HG02970 (cell line): ENCODE measurements around the gene PDZRN3.

Source experiments
- ATAC-seq: cut with Tn5 transposase; IDR thresholded peaks from one replicate; pipeline ENCODE4 v1.9.1; 2021; ENCODE audit warnings: mild to moderate bottlenecking, moderate library complexity, moderate number of reproducible peaks; ENCODE audit not compliant: unreplicated experiment, low FRiP score

PDZRN3 gene

DNA sequence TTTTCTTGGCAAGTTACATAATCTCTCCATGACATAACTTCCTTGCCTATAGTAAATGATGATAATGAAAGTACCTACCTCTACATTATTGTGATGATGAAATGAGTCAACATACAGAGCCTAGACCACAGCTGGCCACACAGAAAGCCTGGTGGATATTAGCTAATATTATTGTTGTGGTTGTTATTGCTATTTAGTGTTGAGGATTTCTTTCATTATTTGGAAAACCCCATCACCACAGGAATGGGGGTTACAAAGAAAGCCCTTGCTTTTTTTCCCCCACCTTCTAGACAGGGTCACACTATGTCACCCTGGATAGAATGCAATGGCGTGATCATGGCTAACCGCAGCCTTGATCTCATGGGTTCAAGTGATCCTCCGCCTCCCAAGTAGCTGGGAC is 125.0 kb downstream of the PDZRN3 start:
- no peak for ATAC-seq

DNA sequence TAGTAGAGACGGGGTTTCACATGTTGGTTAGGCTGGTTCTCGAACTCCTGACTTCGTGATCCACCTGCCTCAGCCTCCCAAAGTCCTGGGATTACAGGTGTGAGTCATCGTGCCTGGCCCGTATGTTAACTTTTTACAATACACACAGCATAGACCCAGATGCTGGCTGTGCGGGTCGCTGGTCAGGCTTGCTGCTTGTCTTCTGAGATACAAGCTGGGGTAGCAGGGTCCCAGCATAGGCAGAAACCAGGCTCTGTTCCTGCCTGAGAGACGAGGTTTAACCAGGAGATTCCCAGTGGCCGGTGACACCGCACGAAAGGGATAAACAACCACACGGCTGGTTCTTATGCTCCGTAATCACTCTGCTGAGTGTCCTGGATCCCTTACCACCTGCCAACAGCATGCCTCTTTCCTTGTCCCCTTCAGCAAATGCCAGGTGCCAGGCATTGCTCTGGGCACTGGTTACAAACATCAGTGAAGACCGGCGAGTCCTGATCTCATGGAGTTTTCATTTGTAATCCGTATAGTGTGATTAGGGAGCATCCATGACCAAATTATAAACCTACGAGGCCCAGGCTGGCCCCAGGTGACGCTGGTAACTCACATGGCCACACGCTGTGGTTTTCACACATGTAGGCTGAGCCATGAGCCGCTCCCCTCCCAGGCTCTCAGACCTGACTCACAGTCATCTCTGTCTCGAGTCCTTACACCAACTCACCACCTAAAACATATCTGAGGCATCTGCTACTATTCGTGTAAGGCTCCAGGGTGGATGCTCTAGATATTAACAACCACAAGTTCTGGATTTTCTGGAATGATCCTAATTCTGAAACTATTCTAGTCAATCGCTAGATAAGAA is 125.7 kb downstream of the PDZRN3 start:
- ATAC-seq, result no peak

DNA sequence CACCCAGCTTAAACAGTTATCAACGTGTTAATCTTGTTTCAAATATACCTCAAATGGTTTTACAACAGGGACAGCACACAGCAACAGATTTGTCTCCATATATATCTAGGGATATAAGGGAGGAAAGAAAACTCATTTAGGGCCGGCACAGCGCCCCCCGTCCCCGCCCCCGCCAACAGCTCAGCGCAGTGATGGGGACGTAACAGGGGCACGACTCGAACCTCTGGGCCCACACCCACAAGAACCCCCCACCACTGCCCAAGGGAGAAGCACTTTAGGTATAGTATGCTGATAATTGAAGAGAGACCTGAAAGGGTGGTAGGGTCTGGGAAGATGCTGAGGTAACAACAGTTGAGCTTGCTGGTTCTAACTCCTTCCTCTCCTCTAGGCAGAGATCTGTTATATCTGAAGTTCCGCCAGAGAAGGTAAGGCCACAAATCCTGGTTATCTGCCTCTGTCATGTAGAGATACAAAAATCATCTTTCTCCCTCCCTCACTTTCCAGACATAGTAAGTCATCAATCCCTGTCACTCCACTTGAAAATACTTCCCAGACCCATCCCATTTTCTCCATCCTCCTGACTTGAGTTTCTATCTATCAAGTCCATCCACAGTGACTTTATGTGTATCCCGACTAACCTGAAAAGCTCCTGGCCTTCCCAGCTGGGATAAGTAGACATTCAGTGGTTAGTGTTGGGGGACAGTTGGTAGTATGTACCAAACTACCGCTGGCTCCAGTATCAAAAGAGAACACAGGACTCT is 126.9 kb downstream of the PDZRN3 start:
- ATAC-seq, result no peak

DNA sequence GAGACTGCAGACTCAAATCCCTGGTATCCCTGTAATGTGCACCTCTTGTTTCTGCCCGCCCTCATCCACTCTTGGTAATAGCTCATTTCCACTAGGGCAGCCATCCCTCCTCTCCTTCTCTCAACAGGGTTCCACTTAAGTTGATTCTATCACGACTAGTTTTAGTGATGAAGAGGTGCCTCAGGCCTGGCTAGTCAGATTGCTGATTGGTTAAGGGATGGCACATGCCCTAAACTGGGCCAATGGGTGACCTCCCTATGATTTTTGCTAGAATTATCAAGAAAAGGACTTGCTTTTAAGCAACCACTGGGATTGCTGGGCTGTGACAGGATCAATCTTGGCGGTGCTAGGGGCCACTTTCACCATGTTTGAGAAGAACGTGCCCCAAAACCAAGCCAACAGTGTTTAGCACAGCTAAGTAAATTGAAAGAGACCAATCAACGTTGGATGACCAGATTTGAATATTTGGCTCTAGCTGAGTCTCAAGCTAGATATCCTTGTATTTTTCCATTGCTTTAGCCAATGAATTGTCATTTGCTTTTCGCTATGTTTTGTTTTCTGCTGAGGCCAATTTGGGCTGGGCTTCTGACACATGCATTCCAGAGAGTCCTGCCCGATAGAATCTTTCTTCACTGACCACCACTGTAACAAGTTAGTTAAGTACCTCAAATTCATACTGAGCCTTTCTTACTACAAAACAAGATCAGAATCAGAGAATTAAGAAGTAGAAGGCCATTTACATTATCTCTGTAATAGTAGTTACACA is 131.0 kb downstream of the PDZRN3 start:
- ATAC-seq, result no peak

DNA sequence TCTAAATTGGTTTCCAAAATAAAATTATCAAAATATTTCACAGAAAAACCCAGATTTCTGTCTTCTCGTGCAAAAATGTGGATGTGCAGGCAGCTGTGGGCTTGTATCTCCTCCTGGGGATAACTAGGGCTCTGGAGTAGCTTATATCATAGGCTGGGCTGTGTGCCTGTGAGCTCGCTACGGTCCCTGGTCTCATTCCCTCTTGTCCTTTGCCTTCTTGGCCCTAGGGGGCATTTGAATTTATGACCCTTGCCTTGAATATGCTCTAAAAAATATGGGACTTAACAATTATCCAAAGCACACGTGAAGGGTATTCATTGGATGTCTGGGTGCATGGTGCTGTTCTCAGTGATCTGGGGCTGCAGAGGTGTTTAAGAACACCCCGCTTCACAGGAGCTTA is 132.6 kb downstream of the PDZRN3 start:
- no peak for ATAC-seq

DNA sequence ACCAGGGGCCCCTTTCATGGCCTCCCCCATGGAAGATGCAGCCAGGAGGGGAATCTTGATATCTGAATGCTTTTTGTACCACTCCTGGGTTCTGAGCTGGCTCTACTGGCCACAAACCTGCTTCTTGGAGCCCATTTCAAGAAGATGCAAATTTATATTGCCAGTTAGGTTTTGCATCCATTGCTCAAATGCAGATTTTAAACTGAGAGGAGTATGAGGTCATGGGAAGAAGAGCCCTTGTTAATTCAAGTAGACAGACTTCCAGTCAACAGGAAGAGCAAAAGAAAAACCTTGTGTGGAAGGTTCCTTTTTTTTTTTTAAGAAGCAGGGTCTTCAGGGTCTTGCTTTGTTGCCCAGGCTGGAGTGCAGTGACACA is 133.5 kb downstream of the PDZRN3 start:
- ATAC-seq, result no peak

DNA sequence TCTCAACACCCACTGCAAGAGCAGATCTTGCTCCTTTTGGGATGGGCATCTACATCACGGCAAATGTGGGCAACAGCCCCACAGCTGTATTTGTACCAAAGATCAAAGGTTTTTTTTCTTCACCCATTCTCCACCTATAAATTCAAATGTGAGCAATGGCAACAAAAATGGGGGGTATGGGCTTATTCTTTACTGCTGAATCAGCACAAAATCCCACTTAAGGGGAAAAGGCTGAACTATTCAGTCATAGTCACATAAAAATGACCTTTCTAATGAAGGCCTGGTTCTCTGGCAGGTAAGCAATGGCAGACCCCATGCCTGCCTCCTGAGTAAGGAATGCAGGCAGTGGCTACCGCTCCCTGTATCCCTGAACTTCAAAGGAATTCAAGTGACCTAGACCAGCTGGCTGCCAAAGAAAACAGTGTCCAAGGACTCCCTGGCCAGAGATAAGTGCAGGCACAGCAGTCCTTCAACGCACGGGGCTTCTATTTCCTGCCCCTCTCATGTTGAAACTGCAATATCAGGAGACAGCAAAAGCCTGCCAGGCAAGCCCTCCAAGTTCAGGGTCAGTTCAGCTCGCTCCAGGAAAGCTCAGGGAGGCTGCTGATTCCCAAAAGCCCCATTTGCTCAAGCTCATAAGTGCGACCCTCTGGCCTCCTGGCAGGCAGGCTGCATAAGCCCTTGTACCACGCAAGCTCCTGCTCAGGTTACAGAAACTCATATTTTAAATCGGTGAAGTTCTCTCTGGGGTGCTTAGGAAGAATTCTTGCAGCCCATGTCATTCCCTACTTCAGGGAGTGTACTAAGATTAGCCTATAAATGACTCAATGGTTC is 134.1 kb downstream of the PDZRN3 start:
- no peak for ATAC-seq

DNA sequence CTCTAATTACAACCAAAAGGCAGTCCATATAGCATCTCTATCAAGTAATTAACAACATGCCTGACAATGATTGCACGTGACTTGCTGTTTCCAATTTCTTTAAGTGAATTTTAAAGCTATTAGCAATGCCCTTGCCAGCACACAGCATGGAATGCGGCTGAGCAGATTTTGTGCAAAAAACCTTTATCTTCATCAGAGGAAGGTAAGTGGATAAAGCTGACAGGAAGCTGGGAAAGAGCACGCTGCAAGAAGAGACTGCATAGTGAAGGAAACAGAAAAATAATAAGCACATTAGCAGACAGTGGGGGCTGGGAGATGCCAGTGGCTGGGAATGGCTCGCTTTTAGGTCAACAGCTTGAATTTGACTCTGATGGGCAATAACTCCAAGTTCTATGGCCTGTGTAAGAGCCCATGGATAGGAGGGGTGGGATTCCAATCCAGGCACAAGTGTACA is 138.8 kb downstream of the PDZRN3 start:
- ATAC-seq, result no peak

DNA sequence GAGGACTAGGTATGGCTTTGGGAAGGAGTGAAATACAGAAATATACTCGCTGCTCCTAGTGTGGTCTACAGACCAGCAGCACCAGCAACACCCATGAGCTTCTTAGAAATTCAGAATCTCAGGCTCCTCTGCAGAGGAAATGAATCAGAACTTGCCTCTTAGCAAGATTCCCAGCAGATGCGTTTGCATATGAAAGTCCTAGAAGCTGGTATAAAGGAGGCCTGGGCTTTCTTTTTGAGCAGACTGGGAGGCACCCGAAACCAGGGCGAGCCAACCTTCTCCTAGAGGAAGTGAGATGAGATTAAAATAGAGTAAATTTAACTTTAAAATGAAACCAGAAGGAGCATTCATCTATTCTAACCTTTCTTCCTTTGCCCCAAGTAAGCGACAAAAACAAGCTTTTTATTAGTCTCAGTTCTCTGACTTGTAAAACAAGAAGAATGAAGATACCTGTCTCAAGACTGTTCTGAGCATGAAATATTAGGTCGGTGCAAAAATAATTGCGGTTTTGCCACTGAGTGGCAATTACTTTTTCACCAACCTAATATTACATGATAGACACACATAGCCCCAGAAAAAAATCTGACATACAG is 140.0 kb downstream of the PDZRN3 start:
- peak; percentile 45 for ATAC-seq

DNA sequence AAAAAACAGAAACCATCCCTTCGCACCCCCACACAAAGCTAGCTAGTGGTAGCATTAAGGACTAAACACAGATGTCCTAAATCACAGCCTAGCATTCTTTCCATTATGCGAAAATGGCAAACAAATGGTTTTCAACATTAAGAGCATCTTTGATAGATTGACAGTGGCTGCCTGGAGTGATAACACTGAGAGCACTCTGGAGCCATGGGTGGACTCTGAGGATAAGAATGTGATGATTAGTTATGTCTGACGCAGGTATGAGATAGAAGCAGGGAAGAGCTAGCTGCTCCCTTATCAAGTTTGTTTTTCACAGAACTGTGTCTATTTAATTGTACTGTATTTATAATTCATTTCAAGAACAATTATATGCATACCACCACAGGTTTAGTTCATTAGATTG is 142.9 kb downstream of the PDZRN3 start:
- no peak for ATAC-seq

DNA sequence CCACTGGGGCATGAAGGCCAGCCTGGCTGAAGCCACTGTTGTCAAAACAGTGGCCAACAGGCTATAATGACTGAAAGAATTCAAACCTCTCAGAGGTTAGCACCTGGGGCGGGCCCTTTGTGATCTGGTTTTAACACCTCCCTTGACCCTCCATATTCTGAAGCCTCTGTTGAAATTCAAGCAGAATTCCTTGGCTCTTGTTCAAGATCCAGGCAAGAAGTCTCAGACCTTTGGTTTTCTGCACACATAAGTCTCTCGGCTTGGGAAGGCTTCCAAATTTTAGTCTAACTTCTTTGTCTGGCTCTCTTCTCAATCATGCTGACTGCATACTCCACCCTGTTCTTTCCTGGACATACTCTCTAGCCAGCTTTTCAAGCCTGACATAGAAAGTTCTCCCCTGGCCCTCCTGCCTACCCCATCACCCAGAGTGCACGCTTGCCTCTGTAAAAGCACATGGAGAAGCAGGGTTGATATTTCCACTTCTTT is 144.5 kb downstream of the PDZRN3 start:
- no peak for ATAC-seq

DNA sequence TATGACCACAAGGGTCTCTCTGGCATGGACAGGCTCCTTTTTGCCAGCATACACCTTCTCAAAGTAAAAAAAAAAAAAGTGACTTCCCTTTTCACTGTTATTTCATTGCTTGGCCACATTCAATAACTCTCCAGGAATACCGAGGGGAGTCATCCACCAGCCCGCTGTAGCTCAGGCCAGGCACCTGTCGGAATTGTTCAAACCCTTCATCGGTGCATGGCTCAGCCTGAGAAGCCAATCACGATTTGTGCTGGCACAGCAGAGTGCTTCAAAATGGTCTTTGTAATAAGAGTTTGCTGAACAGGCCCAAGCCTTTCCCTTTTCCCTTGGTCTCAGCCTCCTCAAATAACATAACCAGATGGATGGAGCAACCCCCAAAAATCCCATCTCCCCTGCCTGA is 145.4 kb downstream of the PDZRN3 start:
- no peak for ATAC-seq

DNA sequence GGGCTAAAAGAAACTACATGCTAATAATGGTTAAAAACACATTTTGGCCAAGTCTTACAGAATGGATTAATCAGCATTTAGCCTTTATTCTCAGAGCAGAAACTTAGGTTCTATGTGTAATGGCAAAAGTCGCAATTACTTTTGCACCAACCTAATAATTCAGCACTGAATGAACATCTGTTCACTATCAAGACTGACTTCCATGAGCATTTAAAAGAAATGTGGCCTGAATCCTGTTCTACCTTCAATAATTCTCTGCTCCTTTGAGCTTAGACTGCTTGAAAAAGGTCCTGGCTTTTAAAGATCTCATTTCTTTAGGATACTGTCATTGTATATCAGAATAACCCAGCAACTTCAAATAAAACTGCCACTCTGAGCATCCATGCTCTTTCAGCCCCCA is 145.9 kb downstream of the PDZRN3 start:
- ATAC-seq, result no peak

DNA sequence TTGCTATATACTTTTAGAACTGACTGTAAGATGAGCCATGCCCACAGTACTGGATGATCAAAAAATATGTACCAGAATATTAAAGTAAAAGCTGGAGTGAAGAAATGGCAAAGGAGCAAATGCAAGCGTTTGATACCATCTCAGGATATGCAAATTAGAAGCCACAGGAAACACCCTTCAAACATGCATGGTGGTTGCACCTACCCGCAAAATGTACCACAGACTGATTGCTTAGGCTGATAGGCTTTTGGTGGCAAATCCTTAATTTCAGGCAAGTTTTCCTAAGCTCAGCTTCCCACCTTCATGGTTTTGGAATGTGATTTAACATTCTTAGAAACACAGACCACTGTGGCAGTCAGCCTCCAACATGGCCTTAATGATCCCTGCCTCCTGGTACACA is 149.0 kb downstream of the PDZRN3 start:
- ATAC-seq, result no peak

DNA sequence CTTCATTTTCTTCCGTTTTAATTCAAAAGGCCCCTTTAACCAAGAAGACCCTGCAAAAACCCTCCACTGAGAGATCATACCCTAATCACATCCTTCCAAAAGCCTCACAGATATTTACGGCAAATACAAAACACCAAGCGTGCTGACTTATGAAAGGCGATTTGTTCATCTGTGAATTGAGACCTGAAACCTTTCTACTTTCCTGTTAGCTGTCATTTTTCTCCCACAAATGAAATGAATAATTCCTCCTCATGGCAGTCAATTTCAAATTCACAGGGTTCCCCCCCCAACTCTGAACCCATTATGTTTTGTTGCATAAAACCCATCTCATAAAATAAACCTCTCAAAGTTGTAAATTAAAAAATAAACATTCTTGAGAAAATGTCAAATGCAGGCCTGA is 149.6 kb downstream of the PDZRN3 start:
- ATAC-seq, result no peak

DNA sequence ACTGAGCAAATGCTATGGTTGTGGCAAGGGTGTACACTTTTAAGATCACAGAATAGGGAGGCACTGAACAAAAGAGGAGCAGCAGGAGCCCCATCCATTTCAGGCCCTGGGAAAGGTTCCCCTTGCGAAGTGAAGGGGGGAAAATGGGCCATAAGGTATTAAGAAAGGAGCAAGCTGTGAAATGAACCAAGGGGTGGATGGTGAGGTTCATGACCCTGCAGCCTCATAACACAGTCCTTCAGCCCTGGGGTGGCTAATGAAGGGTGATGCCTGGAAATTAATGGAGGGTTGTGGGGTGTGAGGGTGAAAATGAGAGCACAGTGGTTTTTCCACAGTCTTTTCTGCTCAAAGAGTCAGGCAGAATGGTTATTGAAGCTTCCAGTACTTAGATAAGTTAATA is 150.1 kb downstream of the PDZRN3 start:
- ATAC-seq, result no peak

DNA sequence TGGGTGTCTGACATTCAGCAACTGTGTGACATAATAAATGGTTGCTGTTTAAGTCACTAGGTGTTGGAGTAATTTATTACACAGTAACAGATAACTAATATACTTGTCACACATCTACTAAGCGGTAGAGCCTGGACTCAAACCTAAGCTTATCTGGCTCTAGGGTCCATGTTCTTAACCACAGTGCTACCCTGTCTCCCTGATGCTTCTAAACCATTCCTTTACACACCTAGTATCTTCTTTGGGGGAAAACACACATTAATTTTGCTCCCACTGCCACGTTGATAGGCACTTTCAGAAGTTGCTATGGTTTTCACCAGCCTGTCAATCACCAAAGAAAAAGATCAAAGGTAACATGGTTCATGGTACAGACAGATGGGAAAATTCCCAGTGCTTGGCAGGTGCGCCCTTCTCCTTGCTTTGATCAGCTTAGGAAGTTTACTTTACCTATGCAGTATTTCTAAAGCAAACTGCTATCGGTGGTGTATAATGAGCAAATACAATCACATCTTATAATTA is 150.8 kb downstream of the PDZRN3 start:
- ATAC-seq, result no peak

DNA sequence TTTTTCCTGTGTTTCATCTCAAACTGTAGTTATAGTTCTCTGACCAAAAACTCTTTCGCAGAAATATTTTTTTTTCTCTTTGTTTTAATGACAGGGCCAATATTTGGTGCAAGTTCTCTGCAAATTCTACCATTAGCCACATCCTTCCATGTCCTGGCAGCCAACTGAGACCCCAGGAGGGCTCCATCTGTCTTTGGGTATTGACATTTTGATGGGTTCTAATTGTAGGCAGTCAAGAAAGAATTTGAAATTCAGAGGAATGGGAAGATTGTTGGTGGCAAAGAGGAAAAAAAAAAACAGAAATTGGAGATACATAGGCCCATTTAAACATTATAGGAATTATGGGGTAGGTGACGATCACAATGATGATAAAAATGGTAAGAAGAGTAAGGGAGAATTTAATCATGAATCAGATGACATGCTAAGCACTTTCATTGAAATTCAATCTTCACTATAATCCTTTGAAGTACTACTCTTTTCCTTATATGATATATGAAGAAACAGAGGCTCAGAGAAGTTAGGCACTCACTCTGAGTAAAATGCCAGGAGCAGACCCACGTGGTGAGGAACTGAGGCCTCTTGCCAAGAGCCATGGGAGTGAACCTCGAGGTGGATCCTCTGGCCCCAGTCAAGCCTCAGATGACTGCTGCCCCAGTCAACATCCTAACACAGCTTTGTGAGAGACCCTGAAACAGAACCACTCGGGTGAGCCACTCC is 151.4 kb downstream of the PDZRN3 start:
- ATAC-seq, result no peak
